ENCODE results near the gene PKNOX2.

PKNOX2 gene

GRCh38 chr11:125211191-125211947 lies 46.8 kb downstream of the PKNOX2 start:
- Histone ChIP-seq H3K18ac (ENCODE audit: low read length) (no peak overlapping the region), H3K4me1 (ENCODE audit: control insufficient read depth in 1 of 2, insufficient read depth in 2 of 2, low read length in 2 of 2) (peaks cover 9 to 12% of the 10 kb centered on the region in 2 experiments), H3K79me2 (ENCODE audit: control insufficient read depth, insufficient read depth, low read length, poor library complexity) (no peaks in the 10 kb centered on the region), H4K12ac (ENCODE audit: low read depth, low read length) (no peak overlapping the region), H3K9me3 (ENCODE audit: insufficient read depth, low read depth, low read length) (no peaks in the 10 kb centered on the region), H2BK12ac (ENCODE audit: low read length) (no peak overlapping the region), H2AK5ac (ENCODE audit: low read length) (no peak overlapping the region), H3K27ac (ENCODE audit: low read depth, low read length) (no peak overlapping the region), H3K9ac (ENCODE audit: low read length) (no peak overlapping the region), H4K8ac (ENCODE audit: low read depth, low read length) (no peak overlapping the region), H3K23ac (ENCODE audit: low read length) (no peak overlapping the region), H3K4me2 (ENCODE audit: low read length) (no peak overlapping the region), H4K91ac (ENCODE audit: low read depth, low read length) (no peak overlapping the region), H3K14ac (ENCODE audit: low read length) (no peak overlapping the region), H2AFZ (ENCODE audit: insufficient read depth, low read length, poor library complexity) (no peak overlapping the region), H2BK120ac (ENCODE audit: insufficient read depth, low read length, poor library complexity) (no peak overlapping the region), H3K36me3 (ENCODE audit: control insufficient read depth in 1 of 2, insufficient read depth in 2 of 2, low read length in 2 of 2) (no peaks in the 10 kb centered on the region), H2BK5ac (ENCODE audit: low read depth, low read length, poor library complexity) (no peak overlapping the region), H3K27me3 (ENCODE audit: insufficient read depth, low read length) (no peaks in the 10 kb centered on the region), H3K79me1 (ENCODE audit: low read length) (no peaks in the 10 kb centered on the region), H3K4ac (ENCODE audit: low read depth, low read length) (no peak overlapping the region), H3K4me3 (ENCODE audit: low read depth, low read length) (no peak overlapping the region)
- no CpG with 5 or more reads among the region's 5 CpGs for WGBS (ENCODE audit: extremely low coverage, insufficient coverage, insufficient read length)
- DNase-seq, result no peak

- H3K79me1 ChIP-seq (ENCODE audit: low read length), result no peaks in the 10 kb centered on the region
- no peak overlapping the region for H3K4me3 ChIP-seq (ENCODE audit: low read depth, low read length)
- peaks cover 9 to 12% of the 10 kb centered on the region in 2 experiments for H3K4me1 ChIP-seq (ENCODE audit: control insufficient read depth in 1 of 2, insufficient read depth in 2 of 2, low read length in 2 of 2)
- H3K9ac ChIP-seq (ENCODE audit: low read length), result no peak overlapping the region
- H2AFZ ChIP-seq (ENCODE audit: insufficient read depth, low read length, poor library complexity), result no peak overlapping the region
- no CpG with 5 or more reads among the region's 4 CpGs for WGBS (ENCODE audit: extremely low coverage, insufficient coverage, insufficient read length)
- H3K14ac ChIP-seq (ENCODE audit: low read length), result no peak overlapping the region
- no peak overlapping the region for H2BK120ac ChIP-seq (ENCODE audit: insufficient read depth, low read length, poor library complexity)
- no peak overlapping the region for H2AK5ac ChIP-seq (ENCODE audit: low read length)
- no peak overlapping the region for H3K27ac ChIP-seq (ENCODE audit: low read depth, low read length)
- H4K91ac ChIP-seq (ENCODE audit: low read depth, low read length), result no peak overlapping the region
- H4K12ac ChIP-seq (ENCODE audit: low read depth, low read length), result no peak overlapping the region
- no peaks in the 10 kb centered on the region for H3K27me3 ChIP-seq (ENCODE audit: insufficient read depth, low read length)
- H3K18ac ChIP-seq (ENCODE audit: low read length), result no peak overlapping the region
- H3K4ac ChIP-seq (ENCODE audit: low read depth, low read length), result no peak overlapping the region
- H3K4me2 ChIP-seq (ENCODE audit: low read length), result no peak overlapping the region
- no peak overlapping the region for H4K8ac ChIP-seq (ENCODE audit: low read depth, low read length)
- no peaks in the 10 kb centered on the region for H3K79me2 ChIP-seq (ENCODE audit: control insufficient read depth, insufficient read depth, low read length, poor library complexity)
- no peak overlapping the region for H2BK5ac ChIP-seq (ENCODE audit: low read depth, low read length, poor library complexity)
- no peak overlapping the region for H2BK12ac ChIP-seq (ENCODE audit: low read length)
- no peaks in the 10 kb centered on the region for H3K36me3 ChIP-seq (ENCODE audit: control insufficient read depth in 1 of 2, insufficient read depth in 2 of 2, low read length in 2 of 2)
- no peak overlapping the region for H3K23ac ChIP-seq (ENCODE audit: low read length)
- H3K9me3 ChIP-seq (ENCODE audit: insufficient read depth, low read depth, low read length), result peaks cover 2% of the 10 kb centered on the region
- DNase-seq, result no peak
Observed at GRCh38 chr11:125211948-125212340, 47.4 kb downstream of the PKNOX2 start.

GRCh38 chr11:125214601-125215565 lies 50.3 kb downstream of the PKNOX2 start:
- no CpG with 5 or more reads among the region's 18 CpGs for WGBS (ENCODE audit: extremely low coverage, insufficient coverage, insufficient read length)
- no peak overlapping the region for H2AFZ ChIP-seq (ENCODE audit: insufficient read depth, low read length, poor library complexity)

GRCh38 chr11:125215976-125216375 lies 51.4 kb downstream of the PKNOX2 start:
- Histone ChIP-seq H3K4me3 (ENCODE audit: low read depth, low read length) (no peak overlapping the region), H2AK5ac (ENCODE audit: low read length) (no peak overlapping the region), H3K9me3 (ENCODE audit: insufficient read depth, low read depth, low read length) (peaks cover 2% of the 10 kb centered on the region), H4K8ac (ENCODE audit: low read depth, low read length) (no peak overlapping the region), H4K91ac (ENCODE audit: low read depth, low read length) (no peak overlapping the region), H3K27ac (ENCODE audit: low read depth, low read length) (no peak overlapping the region), H2BK120ac (ENCODE audit: insufficient read depth, low read length, poor library complexity) (no peak overlapping the region), H3K4me2 (ENCODE audit: low read length) (no peak overlapping the region), H2AFZ (ENCODE audit: insufficient read depth, low read length, poor library complexity) (no peak overlapping the region), H3K79me2 (ENCODE audit: control insufficient read depth, insufficient read depth, low read length, poor library complexity) (no peaks in the 10 kb centered on the region), H3K9ac (ENCODE audit: low read length) (no peak overlapping the region), H3K14ac (ENCODE audit: low read length) (no peak overlapping the region), H3K18ac (ENCODE audit: low read length) (no peak overlapping the region), H3K4me1 (ENCODE audit: control insufficient read depth in 1 of 2, insufficient read depth in 2 of 2, low read length in 2 of 2) (peaks cover 0 to 5% of the 10 kb centered on the region in 2 experiments), H4K12ac (ENCODE audit: low read depth, low read length) (no peak overlapping the region), H3K23ac (ENCODE audit: low read length) (no peak overlapping the region), H2BK5ac (ENCODE audit: low read depth, low read length, poor library complexity) (no peak overlapping the region), H3K79me1 (ENCODE audit: low read length) (no peaks in the 10 kb centered on the region), H3K36me3 (ENCODE audit: control insufficient read depth in 1 of 2, insufficient read depth in 2 of 2, low read length in 2 of 2) (no peaks in the 10 kb centered on the region), H3K27me3 (ENCODE audit: insufficient read depth, low read length) (no peaks in the 10 kb centered on the region), H3K4ac (ENCODE audit: low read depth, low read length) (no peak overlapping the region), H2BK12ac (ENCODE audit: low read length) (no peak overlapping the region)
- DNase-seq, result no peak
- WGBS (ENCODE audit: extremely low coverage, insufficient coverage, insufficient read length), result no CpG with 5 or more reads among the region's 6 CpGs

More at GRCh38 chr11:125214601-125215565, 50.3 kb downstream of the PKNOX2 start:
- Histone ChIP-seq H2BK120ac (ENCODE audit: insufficient read depth, low read length, poor library complexity) (no peak overlapping the region), H3K4me2 (ENCODE audit: low read length) (no peak overlapping the region), H3K4me3 (ENCODE audit: low read depth, low read length) (no peak overlapping the region), H3K36me3 (ENCODE audit: control insufficient read depth in 1 of 2, insufficient read depth in 2 of 2, low read length in 2 of 2) (no peaks in the 10 kb centered on the region), H3K27ac (ENCODE audit: low read depth, low read length) (no peak overlapping the region), H3K79me2 (ENCODE audit: control insufficient read depth, insufficient read depth, low read length, poor library complexity) (no peaks in the 10 kb centered on the region), H2BK12ac (ENCODE audit: low read length) (no peak overlapping the region), H4K8ac (ENCODE audit: low read depth, low read length) (no peak overlapping the region), H3K18ac (ENCODE audit: low read length) (no peak overlapping the region), H2BK5ac (ENCODE audit: low read depth, low read length, poor library complexity) (no peak overlapping the region), H3K79me1 (ENCODE audit: low read length) (no peaks in the 10 kb centered on the region), H3K4ac (ENCODE audit: low read depth, low read length) (no peak overlapping the region), H4K12ac (ENCODE audit: low read depth, low read length) (no peak overlapping the region), H3K4me1 (ENCODE audit: control insufficient read depth in 1 of 2, insufficient read depth in 2 of 2, low read length in 2 of 2) (peaks cover 5 to 8% of the 10 kb centered on the region in 2 experiments), H3K23ac (ENCODE audit: low read length) (no peak overlapping the region), H4K91ac (ENCODE audit: low read depth, low read length) (no peak overlapping the region), H3K9me3 (ENCODE audit: insufficient read depth, low read depth, low read length) (peaks cover 2% of the 10 kb centered on the region), H3K9ac (ENCODE audit: low read length) (no peak overlapping the region), H3K14ac (ENCODE audit: low read length) (no peak overlapping the region), H2AK5ac (ENCODE audit: low read length) (no peak overlapping the region), H3K27me3 (ENCODE audit: insufficient read depth, low read length) (no peaks in the 10 kb centered on the region)
- DNase-seq, result peak in 1 of 2 donors; percentile 16
